Measurements from ENCODE around the gene KIF16B. TPM values are rescaled to one million over a fixed set of nuclear protein-coding genes. Genes with fewer than 3 reads are reported as not detected.
"Not testable (repeated sequence)": the region's sequence is repeated elsewhere in the genome, so short reads cannot be mapped to it uniquely, and the experiment has no call there.

The KIF16B gene
- total RNA-seq, 6 donors from 2014 or later = 18.4 to 114 (median 26.3) TPM

DNA sequence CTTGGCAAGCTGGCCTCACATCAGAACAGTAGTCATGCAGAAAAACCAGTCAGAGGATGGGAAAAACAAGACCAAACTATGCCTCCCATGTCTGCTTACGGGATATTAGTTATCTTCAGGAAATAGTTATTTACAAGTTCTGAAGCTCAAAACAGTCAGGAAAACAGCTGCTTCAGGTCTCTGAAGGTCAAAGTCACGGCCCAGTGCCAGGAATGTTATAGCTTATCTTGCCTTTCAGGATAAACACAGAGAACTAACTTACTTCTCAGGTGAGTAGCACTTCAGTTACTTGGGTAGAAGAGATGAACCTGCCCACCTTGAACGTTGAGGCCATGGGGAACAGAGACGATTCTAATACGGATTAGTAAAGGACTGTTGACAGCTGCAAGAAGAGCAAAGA, 310.7 kb downstream of the KIF16B start:
- Histone ChIP-seq H3K36me3 (no peaks in the 10 kb centered on the region), H3K27me3 (no peaks in the 10 kb centered on the region), H3K4me1 (peaks cover 0 to 10% (median 0%) of the 10 kb centered on the region in 4 donors), H3K4me3 (no peak overlapping the region), H3K9me3 (peaks cover 5 to 14% (median 12%) of the 10 kb centered on the region in 4 donors), H3K27ac (peak overlapping the region in 1 of 4 donors; percentile 14)
- no peak for DNase-seq
- no peak for TF ChIP-seq CTCF (IDR thresholded peaks at IDR 0.05)
- TF ChIP-seq POLR2A (IDR thresholded peaks at IDR 0.05) = no peak
- TF ChIP-seq EP300 (IDR thresholded peaks at IDR 0.05) = no peak
- TF ChIP-seq POLR2AphosphoS5 (IDR thresholded peaks at IDR 0.05) = no peak
- 42 to 52% methylated on average over 5 of the region's 5 CpGs for WGBS, 2 donors
- no peak for ATAC-seq (ENCODE audit: low FRiP score in 2 of 2)

DNA sequence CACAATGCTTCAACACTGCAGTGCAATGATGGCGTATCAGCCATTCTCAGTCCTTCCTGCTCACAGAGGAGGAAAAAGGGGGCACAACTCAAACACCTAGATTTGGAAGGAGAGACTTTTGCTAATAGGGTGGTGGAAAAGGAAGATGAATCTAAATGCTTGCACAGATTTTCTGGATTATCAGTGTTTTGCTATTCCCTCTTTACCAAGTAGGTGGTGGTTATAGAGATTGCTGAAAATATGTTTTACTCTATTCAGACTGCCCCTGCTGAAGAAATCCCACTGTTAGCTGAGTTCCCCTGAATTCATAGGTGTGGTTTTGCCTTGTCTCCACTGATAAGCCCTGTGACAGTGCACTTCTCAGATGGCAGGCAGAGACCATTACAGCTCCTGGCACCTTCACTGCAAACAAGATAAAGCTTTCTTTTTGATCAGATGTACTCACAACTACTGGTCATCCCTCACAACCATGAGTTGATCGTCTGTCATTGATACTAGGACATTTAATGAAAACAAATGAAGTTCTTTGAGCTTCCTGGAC, 311.4 kb downstream of the KIF16B start:
- Histone ChIP-seq H3K4me3 (no peak overlapping the region), H3K9me3 (peaks cover 5 to 13% (median 10%) of the 10 kb centered on the region in 4 donors), H3K36me3 (no peaks in the 10 kb centered on the region), H3K4me1 (peaks cover 0 to 10% (median 0%) of the 10 kb centered on the region in 4 donors), H3K27me3 (no peaks in the 10 kb centered on the region), H3K27ac (peak overlapping the region in 1 of 4 donors; percentile 14)
- no peak for DNase-seq
- TF ChIP-seq POLR2AphosphoS5 (IDR thresholded peaks at IDR 0.05) (no peak), POLR2A (IDR thresholded peaks at IDR 0.05) (no peak), CTCF (IDR thresholded peaks at IDR 0.05) (no peak), EP300 (IDR thresholded peaks at IDR 0.05) (no peak)
- no peak for ATAC-seq (ENCODE audit: low FRiP score in 2 of 2)
- 52 to 69% methylated on average over 2 of the region's 2 CpGs for WGBS, 2 donors

DNA sequence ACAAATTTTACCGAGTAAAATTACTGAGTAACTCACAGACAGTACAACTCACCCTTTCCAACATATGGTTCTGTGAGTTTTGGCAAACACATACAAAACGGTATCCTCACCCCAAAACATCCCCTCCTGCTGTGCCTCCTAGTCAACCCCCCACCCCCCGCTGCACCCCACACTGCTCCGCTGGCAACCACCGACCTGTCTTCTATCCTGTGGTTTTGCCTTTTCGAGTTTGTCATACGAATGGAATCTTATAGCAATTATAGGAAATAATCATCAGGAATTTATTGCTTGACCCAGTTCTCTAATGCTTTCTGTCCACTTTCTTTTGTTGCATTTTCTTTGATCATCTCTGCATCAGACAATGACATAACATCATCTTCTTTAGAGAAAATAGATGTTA, 312.3 kb downstream of the KIF16B start:
- Histone ChIP-seq H3K27me3 (no peaks in the 10 kb centered on the region), H3K27ac (no peak overlapping the region), H3K9me3 (peaks cover 1 to 6% (median 4%) of the 10 kb centered on the region in 4 donors), H3K36me3 (no peaks in the 10 kb centered on the region), H3K4me1 (peaks cover 0 to 10% (median 0%) of the 10 kb centered on the region in 4 donors), H3K4me3 (no peak overlapping the region)
- 81 to 96% methylated on average over 7 of the region's 7 CpGs for WGBS, 2 donors
- ATAC-seq (ENCODE audit: low FRiP score in 2 of 2) (no peak), DNase-seq (no peak)
- TF ChIP-seq POLR2AphosphoS5 (IDR thresholded peaks at IDR 0.05) (no peak), CTCF (IDR thresholded peaks at IDR 0.05) (no peak), EP300 (IDR thresholded peaks at IDR 0.05) (no peak), POLR2A (IDR thresholded peaks at IDR 0.05) (no peak)

DNA sequence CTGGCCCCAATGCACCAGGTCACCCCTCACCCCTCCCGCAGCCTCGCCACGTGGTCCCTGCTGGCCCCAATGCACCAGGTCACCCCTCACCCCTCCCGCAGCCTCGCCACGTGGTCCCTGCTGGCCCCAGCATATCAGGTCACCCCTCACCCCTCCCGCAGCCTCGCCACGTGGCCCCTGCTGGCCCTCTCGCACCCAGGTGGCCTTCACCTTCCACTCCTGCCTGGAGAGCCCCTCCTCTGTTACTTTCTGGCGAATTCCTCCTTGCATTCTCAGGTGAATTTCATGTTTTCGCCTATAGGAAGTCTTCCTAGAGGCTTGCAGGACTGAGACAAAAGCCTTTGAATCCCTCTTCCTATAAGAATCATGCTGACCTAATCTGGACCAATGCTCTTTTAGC, 313.1 kb downstream of the KIF16B start:
- DNase-seq; ATAC-seq (ENCODE audit: low FRiP score in 2 of 2); H3K4me3 ChIP-seq; H3K27me3 ChIP-seq; H3K9me3 ChIP-seq; H3K36me3 ChIP-seq; H3K27ac ChIP-seq; H3K4me1 ChIP-seq: not testable (repeated sequence)
- 93 to 95% methylated on average over 6 to 9 of the region's 12 CpGs for WGBS, 2 donors

DNA sequence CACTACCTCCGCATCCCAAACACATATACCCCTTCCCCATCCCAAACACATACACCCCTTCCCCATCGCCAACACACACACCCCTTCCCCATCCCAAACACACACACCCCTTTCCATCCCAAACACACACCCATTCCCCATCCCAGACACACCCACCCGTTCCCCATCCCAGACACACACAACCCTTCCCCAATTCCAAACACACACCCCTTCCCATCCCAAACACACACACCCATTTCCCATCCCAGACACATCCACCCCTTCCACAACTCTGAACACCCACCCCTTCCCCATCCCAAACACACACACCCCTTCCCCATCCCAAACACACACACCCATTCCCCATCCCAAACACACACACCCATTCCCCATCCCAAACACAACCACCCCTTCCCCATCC, 314.5 kb downstream of the KIF16B start:
- Histone ChIP-seq H3K36me3 (no peaks in the 10 kb centered on the region), H3K4me3 (no peak overlapping the region), H3K27me3 (no peaks in the 10 kb centered on the region), H3K9me3 (no peaks in the 10 kb centered on the region), H3K27ac (no peak overlapping the region), H3K4me1 (peaks cover 0 to 10% (median 0%) of the 10 kb centered on the region in 4 donors)
- no peak for TF ChIP-seq CTCF (IDR thresholded peaks at IDR 0.05)
- TF ChIP-seq EP300 (IDR thresholded peaks at IDR 0.05) = no peak
- no peak for TF ChIP-seq POLR2AphosphoS5 (IDR thresholded peaks at IDR 0.05)
- no peak for TF ChIP-seq POLR2A (IDR thresholded peaks at IDR 0.05)
- no peak for DNase-seq
- 93 to 98% methylated on average over 3 of the region's 3 CpGs for WGBS, 2 donors
- no peak for ATAC-seq (ENCODE audit: low FRiP score in 2 of 2)
